Measurements from ENCODE around the gene GTF2H2C.
"Not testable (repeated sequence)": the region's sequence is repeated elsewhere in the genome, so short reads cannot be mapped to it uniquely, and the experiment has no call there.

- not testable (repeated sequence) for TF ChIP-seq FOXJ3 (CRISPR knock-in tag; IDR thresholded peaks at IDR 0.05); JUND (IDR thresholded peaks at IDR 0.05); REST (IDR thresholded peaks at IDR 0.05; ENCODE audit: low read depth, low read length); USF2 (IDR thresholded peaks at IDR 0.05; ENCODE audit: borderline replicate concordance, low read depth, low read length); CHD2 (IDR thresholded peaks at IDR 0.05; ENCODE audit: low read length, partially characterized antibody); TEAD4 (IDR thresholded peaks at IDR 0.05; ENCODE audit: borderline replicate concordance, insufficient read depth); EP300 (IDR thresholded peaks at IDR 0.05; ENCODE audit: borderline replicate concordance in 1 of 2, low read depth in 1 of 2, low read length in 1 of 2)
- peak; percentile 36 for TF ChIP-seq CTCF (IDR thresholded peaks at IDR 0.05)
- peak; percentile 46; the same call in 1 of the 2 replicates for TF ChIP-seq MAX (IDR thresholded peaks at IDR 0.05; ENCODE audit: low read depth)
- 0 out of 2 replicates have a peak, but pooled peaks have one; percentile 35 for TF ChIP-seq YY1 (IDR thresholded peaks at IDR 0.05; ENCODE audit: low read depth)
- 0 out of 2 replicates have a peak, but pooled peaks have one; percentile 24 for TF ChIP-seq POLR2AphosphoS5 (IDR thresholded peaks at IDR 0.05; ENCODE audit: low read depth, low read length)
These were observed at the start of gene GTF2H2C for GRCh38 chr5:69559908-69560330.

Measured in SK-N-SH (cell line).